ENCODE results near the gene RAPGEF5.

GRCh38 chr7:22127835-22128527 is 229.0 kb downstream of the RAPGEF5 start:
- no peak for TF ChIP-seq CTCF (IDR thresholded peaks at IDR 0.05; ENCODE audit: low read depth, low read length, missing input control)
- TF ChIP-seq RAD21 (IDR thresholded peaks at IDR 0.05): no peak
- TF ChIP-seq REST (IDR thresholded peaks at IDR 0.05): no peak
- TF ChIP-seq FOXA1 (IDR thresholded peaks at IDR 0.05): no peak
- TF ChIP-seq SP1 (IDR thresholded peaks at IDR 0.05): no peak
- TF ChIP-seq MAX (IDR thresholded peaks at IDR 0.05): no peak
- no peak for TF ChIP-seq EGR1 (IDR thresholded peaks at IDR 0.05; ENCODE audit: low read depth in 2 of 2)
